ENCODE results near the gene KDM2B.
"Not testable (repeated sequence)": the region's sequence is repeated elsewhere in the genome, so short reads cannot be mapped to it uniquely, and the experiment has no call there.

The KDM2B gene

DNA sequence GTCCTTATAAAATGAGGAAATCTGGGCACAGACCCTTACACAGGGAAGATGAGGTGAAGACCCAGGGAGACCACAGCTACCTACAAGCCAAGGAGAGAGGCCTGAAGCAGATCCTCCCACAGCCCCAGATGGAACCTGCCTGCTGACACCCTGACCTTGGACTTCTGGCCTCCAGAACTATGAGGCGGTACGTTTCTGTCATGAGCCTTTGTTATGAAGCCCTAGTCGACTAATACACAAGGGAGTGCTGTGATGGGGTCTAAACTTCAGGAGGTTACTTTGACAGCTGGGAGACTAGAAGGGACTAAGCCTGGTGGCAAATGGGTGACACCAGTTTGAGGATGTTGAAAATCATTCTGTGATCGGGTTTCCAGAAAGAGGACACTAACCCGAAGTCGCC, 95.9 kb downstream of the KDM2B start:
- no peak for DNase-seq (ENCODE audit: low spot score)
- Histone ChIP-seq H3K4me3 (no peak overlapping the region), H3K27ac (no peak overlapping the region)
- TF ChIP-seq, protein P1, sequence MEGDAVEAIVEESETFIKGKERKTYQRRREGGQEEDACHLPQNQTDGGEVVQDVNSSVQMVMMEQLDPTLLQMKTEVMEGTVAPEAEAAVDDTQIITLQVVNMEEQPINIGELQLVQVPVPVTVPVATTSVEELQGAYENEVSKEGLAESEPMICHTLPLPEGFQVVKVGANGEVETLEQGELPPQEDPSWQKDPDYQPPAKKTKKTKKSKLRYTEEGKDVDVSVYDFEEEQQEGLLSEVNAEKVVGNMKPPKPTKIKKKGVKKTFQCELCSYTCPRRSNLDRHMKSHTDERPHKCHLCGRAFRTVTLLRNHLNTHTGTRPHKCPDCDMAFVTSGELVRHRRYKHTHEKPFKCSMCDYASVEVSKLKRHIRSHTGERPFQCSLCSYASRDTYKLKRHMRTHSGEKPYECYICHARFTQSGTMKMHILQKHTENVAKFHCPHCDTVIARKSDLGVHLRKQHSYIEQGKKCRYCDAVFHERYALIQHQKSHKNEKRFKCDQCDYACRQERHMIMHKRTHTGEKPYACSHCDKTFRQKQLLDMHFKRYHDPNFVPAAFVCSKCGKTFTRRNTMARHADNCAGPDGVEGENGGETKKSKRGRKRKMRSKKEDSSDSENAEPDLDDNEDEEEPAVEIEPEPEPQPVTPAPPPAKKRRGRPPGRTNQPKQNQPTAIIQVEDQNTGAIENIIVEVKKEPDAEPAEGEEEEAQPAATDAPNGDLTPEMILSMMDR (IDR thresholded peaks at IDR 0.05): no peak

DNA sequence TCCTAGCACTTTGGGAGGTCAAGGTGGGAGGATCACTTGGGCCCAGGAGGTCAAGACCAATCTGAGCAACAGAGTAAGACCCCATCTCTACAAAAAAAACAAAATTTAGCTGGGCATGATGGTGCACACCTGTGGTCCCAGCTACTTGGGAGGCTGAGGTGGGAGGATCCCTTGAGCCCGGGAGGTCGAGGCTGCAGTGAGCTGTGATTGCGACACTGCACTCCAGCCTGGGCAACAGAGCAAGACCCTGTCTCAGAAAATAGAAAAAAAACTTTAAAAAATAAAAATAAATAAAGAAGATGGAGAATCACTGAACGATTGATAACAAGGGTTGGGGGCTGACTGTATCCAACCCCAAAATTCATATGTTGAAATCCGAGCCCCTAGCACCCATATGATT, 96.3 kb downstream of the KDM2B start:
- DNase-seq (ENCODE audit: low spot score); H3K4me3 ChIP-seq; H3K27ac ChIP-seq: not testable (repeated sequence)

DNA sequence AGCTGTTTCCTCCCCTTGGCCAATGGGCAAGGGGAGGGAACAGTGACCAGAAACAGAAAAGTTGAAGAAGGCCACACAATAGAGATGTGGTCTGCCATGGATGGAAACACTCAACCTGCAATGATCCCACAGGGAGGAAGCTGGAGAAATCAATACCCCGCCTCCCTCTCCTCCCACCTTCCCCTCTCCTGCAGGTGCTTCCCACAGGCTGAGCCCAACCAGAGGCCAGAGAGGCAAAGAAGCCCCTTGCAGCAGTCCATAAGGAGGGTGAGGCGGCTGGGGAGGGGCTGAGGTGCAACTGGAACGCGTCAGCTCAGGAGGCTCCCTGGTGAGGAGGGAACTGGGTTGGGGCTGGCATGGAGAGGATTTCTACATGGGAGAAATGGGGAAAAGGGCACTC, 96.9 kb downstream of the KDM2B start:
- TF ChIP-seq, protein P1 (IDR thresholded peaks at IDR 0.05): no peak
- no peak overlapping the region for H3K4me3 ChIP-seq

DNA sequence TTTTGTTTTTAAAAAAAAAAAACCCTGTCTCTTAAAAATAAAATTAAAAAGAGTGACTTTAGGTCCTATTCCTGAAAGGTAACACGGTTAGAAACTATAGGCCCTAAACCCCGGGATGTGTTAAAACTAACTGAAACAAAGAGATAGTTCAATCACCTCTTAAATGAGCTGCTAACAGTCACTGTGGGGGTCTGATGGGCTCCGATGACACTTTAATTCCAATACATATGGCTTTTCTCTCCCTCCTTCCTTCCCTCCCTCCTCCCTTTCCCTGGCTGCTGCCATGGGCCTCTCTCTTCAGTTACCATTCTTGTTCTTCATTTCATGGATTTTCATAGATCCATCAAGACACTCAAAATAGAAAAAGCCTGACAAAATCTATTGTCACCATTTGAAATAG, 104.3 kb downstream of the KDM2B start:
- DNase-seq (ENCODE audit: low spot score): no peak
- TF ChIP-seq, protein P1 (IDR thresholded peaks at IDR 0.05): no peak
- H3K4me3 ChIP-seq: no peak overlapping the region
- H3K27ac ChIP-seq: no peak overlapping the region

More for the DNA sequence above, 96.9 kb downstream of the KDM2B start:
- no peak overlapping the region for H3K27ac ChIP-seq
- no peak for DNase-seq (ENCODE audit: low spot score)

DNA sequence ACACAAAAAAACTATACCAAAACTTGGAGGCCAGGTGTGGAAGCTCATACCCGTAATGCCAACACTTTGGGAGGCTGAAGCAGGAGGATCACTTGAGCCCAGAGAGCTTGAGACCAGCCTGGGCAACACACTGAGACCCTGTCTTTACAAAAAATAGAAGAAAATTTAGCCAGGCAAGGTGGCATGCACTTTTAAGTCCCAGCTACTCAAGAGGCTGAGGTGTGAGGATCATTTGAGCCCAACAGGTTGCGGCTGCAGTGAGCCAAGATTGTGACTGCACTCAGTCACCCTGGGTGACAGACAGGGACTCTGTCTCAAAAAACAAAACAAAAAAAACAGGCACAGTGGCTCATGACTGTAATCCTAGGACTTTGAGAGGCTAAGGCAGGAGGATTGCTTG, 105.5 kb downstream of the KDM2B start:
- DNase-seq (ENCODE audit: low spot score): no peak
- Histone ChIP-seq H3K4me3 (no peak overlapping the region), H3K27ac (no peak overlapping the region)
- TF ChIP-seq, protein P1 (IDR thresholded peaks at IDR 0.05): no peak

- Histone ChIP-seq H3K4me3 (no peak overlapping the region), H3K27ac (no peak overlapping the region)
- TF ChIP-seq, protein P1 (IDR thresholded peaks at IDR 0.05): no peak
- no peak for DNase-seq (ENCODE audit: low spot score)
Observed at GRCh38 chr12:121472150-121472905, 108.5 kb downstream of the KDM2B start.

- TF ChIP-seq, protein P1 (IDR thresholded peaks at IDR 0.05): no peak
- H3K27ac ChIP-seq: no peak overlapping the region
Observed at GRCh38 chr12:121470751-121471150, 110.1 kb downstream of the KDM2B start.

More at GRCh38 chr12:121470751-121471150, 110.1 kb downstream of the KDM2B start:
- H3K4me3 ChIP-seq: no peak overlapping the region
- DNase-seq (ENCODE audit: low spot score): no peak
